Stimulated activated CD8-positive, alpha-beta memory T cell treated with anti-CD3 and anti-CD28 coated beads, Interleukin-12 subunit alpha, Interleukin-12 subunit beta, amount 100 ng/mL, for 24 hours (primary cell): ENCODE measurements around the gene MAPK9.

ENCODE experiments used
- DNase-seq: peaks from one replicate; pipeline ENCODE4 v3.0.0-alpha.2; 2020; ENCODE audit errors: extremely low read depth

The MAPK9 gene

GRCh38 chr5:180291943-180292831, at the start of gene MAPK9:
TSS of gene MAPK9 (minus strand) at chr5:180292083. CDS start at chr5:180280561, 11,522 bp downstream.
- peak; percentile 57 for DNase-seq

GRCh38 chr5:180341595-180341994, 49.7 kb upstream of the MAPK9 start:
- no peak for DNase-seq

- no peak for DNase-seq
These were observed 49.0 kb upstream of the MAPK9 start for GRCh38 chr5:180340856-180341255.

GRCh38 chr5:180339583-180340183, 47.8 kb upstream of the MAPK9 start:
- no peak for DNase-seq

- DNase-seq = no peak
These were observed 46.3 kb upstream of the MAPK9 start for GRCh38 chr5:180338001-180338707.

GRCh38 chr5:180336234-180337020, 44.5 kb upstream of the MAPK9 start:
- no peak for DNase-seq

- no peak for DNase-seq
These were observed 43.8 kb upstream of the MAPK9 start for GRCh38 chr5:180335614-180336233.

- DNase-seq = no peak
These were observed 43.1 kb upstream of the MAPK9 start for GRCh38 chr5:180334751-180335613.

- DNase-seq = no peak
These were observed 42.3 kb upstream of the MAPK9 start for GRCh38 chr5:180334176-180334575.

GRCh38 chr5:180333661-180334060, 41.8 kb upstream of the MAPK9 start:
- no peak for DNase-seq

GRCh38 chr5:180332861-180333260, 41.0 kb upstream of the MAPK9 start:
- DNase-seq = no peak

GRCh38 chr5:180332051-180332517, 40.2 kb upstream of the MAPK9 start:
- no peak for DNase-seq

GRCh38 chr5:180331647-180331950, 39.7 kb upstream of the MAPK9 start:
- no peak for DNase-seq

GRCh38 chr5:180330810-180331646, 39.1 kb upstream of the MAPK9 start:
- DNase-seq = no peak

- no peak for DNase-seq
These were observed 38.4 kb upstream of the MAPK9 start for GRCh38 chr5:180330270-180330648.

- DNase-seq = no peak
These were observed 37.9 kb upstream of the MAPK9 start for GRCh38 chr5:180329606-180330269.

GRCh38 chr5:180329138-180329435, 37.2 kb upstream of the MAPK9 start:
- DNase-seq = no peak

GRCh38 chr5:180328296-180329137, 36.6 kb upstream of the MAPK9 start:
- DNase-seq = peak; percentile 51
